UCSD-AML1 (cell line): Measurements from ENCODE around the gene CCDC57.
A peak's percentile ranks its signal among the peaks of the same experiment; 100 is the strongest.
"Not testable (repeated sequence)": the region's sequence is repeated elsewhere in the genome, so short reads cannot be mapped to it uniquely, and the experiment has no call there.

Experiments
- DNase-seq: peaks from one replicate; lab custom pipeline; 2025; ENCODE audit not compliant: unreplicated experiment; lab: John Stamatoyannopoulos, UW

The CCDC57 gene

DNA sequence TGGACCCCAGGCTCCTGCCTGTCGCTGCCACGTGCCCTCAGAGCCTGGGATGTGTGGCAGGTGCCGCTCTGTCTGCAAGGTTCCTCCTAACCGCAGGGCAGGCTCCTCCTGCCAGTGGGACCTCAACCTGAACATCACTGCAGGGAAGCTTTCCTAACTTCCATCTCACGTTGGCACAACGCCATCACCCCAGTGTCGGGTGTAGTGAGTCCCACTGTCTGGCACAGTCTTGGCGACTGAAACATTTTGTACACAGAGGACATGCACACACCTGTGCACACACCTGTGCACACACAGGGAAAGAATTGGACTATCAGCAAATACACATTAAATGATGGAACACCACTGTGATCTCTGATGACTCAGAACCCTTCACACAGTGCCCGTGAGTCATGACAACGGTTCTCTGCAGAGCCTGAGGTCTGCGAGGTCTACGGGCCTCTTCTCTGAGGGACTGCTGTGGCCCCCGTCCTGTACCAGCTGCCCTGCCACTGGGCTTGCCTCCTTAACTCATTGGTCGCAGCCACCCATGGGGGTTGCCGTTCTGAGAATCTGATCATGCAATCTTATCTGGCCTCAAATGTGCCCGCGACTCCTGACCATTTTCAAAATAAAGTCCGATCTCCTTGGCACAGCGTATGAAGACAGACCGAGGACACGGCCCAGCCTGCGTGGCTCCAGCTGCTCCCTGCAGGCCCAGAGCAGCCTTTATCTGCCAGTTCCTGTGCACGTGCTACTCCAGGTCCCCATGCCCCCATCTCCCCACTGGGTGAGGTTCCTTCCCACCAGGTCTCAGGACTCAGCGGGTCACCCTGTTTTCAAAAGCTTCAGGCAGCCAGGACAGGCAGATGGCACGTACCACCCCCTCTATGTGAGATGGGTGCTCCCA is 7.6 kb downstream of the CCDC57 start:
- DNase-seq: no peak

DNA sequence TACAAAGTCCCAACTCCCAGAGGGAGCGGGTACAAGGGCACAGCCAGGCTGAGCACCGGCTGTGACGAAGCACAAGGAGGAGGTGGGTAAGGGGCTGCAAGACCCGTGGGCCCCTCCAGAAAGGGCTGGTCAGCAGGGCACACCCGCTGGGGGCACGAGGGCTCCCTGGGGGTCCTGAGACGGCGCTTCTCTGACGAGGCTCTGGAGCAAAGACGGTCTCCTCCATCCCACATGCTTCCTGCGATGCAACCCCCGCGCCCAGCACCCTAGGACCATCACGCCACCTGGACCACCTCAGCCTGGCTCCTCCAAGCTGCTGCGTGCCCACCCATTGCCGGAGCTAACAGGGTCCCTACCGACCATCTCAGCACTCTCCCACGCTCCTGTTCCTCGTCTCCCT is 8.7 kb downstream of the CCDC57 start:
- DNase-seq: no peak

DNA sequence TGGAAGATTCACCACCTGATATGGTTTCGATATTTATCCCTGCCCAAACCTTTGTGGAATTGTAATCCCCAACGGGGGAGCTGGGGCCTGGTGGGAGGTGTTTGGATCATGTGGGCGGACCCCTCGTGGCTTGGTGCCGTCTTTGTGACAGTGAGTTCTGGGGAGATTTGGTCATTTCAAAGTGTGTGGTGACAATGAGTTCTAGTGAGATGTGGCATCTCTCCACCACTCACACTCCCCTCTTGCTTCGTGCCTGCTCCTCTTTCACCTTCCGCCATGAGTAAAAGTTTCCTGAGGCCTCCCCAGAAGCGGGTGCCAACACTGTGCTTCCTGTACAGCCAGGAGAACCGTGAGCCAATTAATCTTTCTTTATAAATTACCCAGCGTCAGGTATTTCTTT is 9.7 kb downstream of the CCDC57 start:
- no peak for DNase-seq

GRCh38 chr17:82201498-82201910 is 11.1 kb downstream of the CCDC57 start:
- DNase-seq: no peak

DNA sequence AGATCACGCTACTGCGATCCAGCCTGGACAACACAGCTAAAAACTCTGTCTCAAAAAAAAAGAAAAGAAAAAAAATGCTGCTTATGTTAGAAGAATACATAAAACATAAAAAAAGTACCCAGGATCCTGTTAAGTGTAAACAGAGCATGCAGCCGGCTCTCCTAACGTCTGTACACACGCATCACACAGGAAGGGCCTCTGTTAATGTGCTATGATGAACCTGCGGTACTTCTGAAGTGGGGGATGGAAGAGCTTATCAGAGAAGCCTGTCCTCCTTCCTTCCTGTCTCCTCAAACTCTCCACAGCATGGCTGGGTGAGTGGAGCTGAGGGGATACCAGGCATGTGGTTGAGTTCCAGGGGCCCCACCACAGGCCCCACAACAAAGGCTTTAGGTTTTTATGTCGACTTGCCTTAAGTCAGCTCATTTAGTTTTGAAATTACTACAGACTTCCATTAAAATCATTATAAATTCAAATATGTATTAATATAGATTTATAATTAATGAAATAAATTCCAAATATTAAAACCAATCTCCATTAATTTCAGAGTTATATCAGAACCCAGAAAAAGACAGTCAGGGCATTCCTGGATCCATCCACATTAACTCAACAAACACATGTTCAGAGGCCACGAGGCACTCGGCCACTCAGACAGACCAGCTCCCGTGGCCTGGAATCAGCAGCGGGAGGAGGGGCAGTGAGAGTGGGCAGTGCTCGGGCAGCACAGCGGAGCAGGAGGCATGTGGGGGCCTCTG is 11.7 kb downstream of the CCDC57 start:
- DNase-seq: peak; percentile 46

DNA sequence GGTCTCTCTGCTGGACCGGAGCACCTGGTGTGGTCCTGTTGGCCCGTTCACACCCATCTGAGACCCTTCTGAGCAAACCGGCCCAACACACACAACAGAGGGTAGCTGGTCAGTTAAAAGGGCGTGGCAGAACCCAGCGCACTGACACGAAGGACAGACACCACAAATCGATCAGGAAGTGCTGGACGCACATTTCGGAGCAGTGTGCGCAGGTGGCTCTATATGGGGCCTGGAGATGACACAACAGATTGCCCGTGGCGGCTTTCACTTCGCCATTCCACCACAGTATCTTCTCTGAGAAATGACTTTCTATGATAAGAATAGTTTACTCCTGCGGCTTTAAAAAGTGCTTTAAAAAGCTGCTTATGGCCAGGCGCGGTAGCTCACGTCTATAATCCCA is 12.5 kb downstream of the CCDC57 start:
- no peak for DNase-seq

DNA sequence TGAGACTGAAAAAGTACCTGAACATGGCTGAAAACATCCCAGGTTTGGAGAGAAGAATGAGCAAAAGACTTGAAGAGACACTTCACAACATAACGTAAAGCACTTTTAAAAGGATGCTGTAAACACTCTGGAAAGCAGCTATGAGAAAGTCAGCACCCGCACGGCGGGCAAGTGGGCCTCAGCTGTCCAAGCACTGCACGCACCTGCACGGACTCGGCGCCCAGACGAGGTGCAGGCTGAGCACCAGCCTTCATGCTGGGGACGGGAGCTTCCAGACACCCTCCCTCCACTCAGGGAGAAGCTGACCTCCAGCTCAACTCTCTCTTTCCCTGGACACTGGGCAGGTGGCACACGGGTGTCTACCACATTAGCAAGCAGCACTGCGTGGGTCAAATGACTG is 13.1 kb downstream of the CCDC57 start:
- DNase-seq: no peak

GRCh38 chr17:82198092-82198491 is 14.6 kb downstream of the CCDC57 start:
- no peak for DNase-seq

- DNase-seq: no peak
These were observed 16.7 kb downstream of the CCDC57 start for GRCh38 chr17:82195675-82196672.

- DNase-seq: no peak
These were observed 17.9 kb downstream of the CCDC57 start for GRCh38 chr17:82194765-82195164.

DNA sequence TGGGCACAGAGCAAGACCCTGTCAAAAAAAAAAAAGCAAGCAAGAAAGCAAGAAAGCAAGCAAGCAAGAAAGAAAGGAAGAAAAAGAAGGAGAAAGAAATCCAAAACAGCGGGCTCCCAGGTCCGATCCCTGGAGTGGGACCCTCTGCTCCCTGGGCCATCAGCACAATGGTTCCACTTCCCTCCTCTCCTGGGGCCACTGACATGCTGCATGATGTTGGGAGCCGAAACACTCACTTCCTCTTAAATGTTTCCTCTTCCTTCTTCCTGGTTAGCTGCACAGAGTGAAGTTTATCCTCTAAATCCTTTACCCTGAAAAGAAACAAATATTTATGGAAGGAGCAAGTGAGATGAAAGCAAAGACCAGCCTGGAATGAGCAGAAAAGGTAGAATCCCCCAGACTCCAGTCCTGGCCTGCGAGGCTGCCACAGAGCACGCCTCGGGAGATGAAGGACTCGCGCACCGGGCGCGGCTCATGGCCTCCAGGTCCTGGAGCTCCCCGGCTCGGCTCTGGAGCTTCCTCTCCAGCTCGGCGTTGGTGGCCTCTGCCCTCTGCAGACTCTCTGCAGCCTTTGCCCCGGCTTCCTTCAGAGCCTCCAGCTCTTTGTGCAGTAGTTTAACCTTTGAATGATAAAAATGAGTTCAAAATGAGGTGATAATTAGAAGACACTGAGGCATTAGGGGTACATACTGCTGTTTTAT is 19.0 kb downstream of the CCDC57 start:
- DNase-seq: peak; percentile 28

DNA sequence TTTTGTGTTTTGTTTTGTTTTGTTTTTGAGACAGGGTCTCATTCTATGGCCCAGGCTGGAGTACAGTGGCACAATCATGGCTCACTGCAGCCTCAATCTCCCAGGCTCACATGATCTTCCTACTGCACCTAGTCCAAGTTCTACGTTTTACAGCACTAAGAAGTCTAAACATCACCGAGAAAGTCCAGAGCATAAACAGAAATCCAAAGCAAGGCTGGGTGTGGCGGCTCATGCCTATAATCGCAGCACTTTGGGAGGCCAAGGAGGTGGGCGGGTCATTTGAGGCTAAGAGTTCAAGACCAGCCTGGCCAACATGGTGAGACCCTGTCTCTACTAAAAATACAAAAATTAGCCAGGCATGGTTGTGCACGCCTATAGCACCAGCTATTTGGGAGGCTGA is 19.6 kb downstream of the CCDC57 start:
- not testable (repeated sequence) for DNase-seq

DNA sequence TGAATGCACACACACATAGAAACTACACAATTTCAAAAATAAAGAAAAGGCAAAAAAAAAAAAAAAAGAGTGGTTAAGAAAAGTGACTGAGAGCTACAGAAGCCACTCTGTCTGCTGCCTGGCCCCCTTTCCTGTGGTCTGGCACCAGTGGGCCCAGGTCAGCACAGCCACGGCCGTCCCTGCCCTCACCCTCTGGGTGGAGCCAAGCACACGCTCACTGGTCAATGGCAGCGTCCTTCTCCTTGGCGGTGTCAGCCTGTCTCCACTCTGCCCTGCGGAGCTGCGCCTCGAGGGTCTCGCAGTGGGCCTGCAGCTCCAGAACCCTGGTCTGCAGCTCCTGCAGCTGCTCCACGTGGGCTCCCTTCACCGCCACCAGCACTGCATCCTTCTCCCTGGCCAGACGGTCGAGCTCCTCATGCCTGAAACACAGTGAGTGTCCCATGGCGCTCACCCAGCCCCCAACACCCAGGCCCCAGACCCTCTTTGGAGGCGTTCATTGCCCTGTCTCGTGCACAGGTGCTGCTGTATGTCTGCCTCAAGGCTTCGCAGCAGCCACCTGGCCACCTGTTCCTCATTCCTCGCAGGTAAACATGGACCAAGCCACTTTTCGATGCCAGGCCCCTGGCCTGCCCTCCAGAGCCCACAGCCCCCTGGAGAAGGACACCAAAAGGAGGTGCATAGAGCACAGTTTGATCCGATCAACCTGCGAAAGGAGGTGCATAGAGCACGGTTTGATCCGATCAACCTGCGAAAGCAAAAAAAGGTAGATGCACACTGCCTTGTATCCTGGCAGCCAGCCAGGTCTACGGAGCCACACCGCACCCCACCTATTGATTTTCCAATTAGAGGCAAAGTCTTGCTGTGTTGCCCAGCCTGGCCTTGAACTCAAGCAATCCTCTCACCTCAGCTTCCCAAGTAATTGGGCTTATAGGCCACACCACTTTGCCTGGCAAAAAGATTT is 24.4 kb downstream of the CCDC57 start:
- DNase-seq: no peak

- no peak for DNase-seq
These were observed 25.1 kb downstream of the CCDC57 start for GRCh38 chr17:82187500-82187899.

DNA sequence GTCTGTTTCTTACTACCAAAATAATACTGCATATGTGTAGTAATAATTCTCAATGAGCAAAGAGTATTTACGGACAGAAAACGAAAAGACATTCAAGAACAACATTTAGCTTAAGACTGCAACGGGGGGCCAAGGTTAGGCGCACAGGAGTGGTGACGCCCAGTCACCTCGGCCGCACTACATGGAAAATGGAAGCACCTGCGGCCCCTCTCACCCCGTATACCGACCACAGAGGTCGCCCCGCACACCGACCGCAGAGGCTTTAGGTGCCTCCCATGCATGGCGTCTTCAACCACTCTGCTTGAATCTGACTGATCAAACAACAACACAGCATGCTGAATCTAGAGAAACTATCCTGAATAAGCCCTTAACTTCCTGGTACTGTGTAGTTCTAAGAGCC is 26.4 kb downstream of the CCDC57 start:
- DNase-seq: no peak

- DNase-seq: no peak
These were observed 27.9 kb downstream of the CCDC57 start for GRCh38 chr17:82184761-82185160.

DNA sequence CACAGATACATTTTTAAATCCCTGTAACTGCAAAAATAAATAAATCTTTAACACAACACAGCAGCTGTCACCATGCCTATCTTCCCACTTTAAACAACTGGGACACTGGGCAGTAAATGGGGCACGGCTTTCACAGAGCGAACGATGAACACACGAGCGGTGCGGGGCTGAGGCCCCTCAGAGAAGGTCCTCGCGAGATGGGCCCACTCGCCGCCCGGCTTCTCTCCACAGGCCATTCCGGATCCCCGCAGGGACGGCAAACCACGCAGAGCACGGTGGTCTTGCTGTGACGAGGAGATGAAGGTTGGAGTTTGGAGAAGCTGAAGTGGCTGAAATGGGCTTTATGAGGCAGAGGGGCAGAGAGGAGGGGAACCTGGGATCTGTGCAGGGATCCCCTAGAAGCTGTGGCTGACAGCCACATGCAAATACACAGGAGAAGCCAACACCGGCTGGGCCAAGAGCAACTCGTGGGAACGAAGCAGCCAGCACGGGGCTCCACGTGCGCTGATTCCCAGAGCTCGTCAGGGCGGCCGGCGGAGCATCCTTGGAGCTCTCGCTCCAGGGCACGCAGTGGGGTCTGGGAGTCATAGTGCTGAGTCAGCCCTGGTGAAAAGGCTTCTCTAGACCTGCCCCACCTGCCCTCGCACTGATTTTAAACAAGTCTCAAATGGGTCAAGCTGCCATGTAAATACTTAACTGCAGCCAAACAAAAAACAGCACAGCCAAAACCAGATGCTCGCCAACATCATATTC is 31.7 kb downstream of the CCDC57 start:
- DNase-seq: no peak

DNA sequence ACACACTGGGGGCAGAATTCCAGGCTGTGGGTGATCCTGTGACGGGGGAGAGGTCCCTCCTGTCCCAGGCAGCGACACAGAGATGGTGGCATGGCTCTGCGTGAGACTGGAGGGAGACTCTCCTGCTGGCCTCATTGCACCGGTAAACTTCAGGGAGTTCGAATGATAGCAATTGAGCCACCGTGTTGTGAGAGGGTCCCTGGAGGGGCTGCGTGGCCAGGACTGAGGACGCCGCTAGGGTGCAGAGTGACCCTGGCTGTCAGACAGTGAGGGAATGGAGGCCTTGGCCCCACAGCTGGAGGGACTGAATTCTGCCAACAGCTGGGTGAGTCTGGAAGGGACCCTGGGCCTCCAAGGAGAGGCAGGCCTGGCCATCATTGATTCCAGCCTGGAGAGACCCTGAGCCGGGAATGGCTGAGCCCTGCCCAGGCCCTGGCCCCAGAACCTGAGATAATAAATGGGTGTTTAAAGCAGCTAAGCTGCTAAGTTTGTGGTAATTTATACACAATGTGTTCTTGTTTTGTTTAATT is 32.6 kb downstream of the CCDC57 start:
- no peak for DNase-seq
